Naive B cell (primary cell): ENCODE measurements around the gene DOK6. TPM values are rescaled to one million over a fixed set of nuclear protein-coding genes. Genes with fewer than 3 reads are reported as not detected.
A peak's percentile ranks its signal among the peaks of the same experiment; 100 is the strongest.

Experiments
- ATAC-seq, 2 donors: fragments of 150-1000 bp; cut with Tn5 transposase; 2 replicates each; pipeline ENCODE4 v1.10.0; 2021; ENCODE audit warnings: low read depth in 2 of 2, mild to moderate bottlenecking in 2 of 2, moderate library complexity in 2 of 2
- DNase-seq: peaks from one replicate; pipeline ENCODE4 v3.0.0; 2022
- H3K27ac Mint-ChIP-seq, 6 donors: one replicate each; pipeline ENCODE4 v1.8.0; 2020 to 2022; ENCODE audit warnings: mild to moderate bottlenecking in 6 of 6, mixed read lengths in 6 of 6, moderate library complexity in 5 of 6, inconsistent platforms in 2 of 6
- H3K27me3 Mint-ChIP-seq, 3 donors: one replicate each; pipeline ENCODE4 v1.8.0; 2021 to 2022; ENCODE audit warnings: mixed read lengths in 3 of 3, mild to moderate bottlenecking in 1 of 3
- H3K36me3 Mint-ChIP-seq, 2 donors: one replicate each; pipeline ENCODE4 v1.8.0; 2020 to 2022; ENCODE audit warnings: mixed read lengths in 2 of 2, inconsistent platforms in 1 of 2, mild to moderate bottlenecking in 1 of 2
- H3K4me1 Mint-ChIP-seq, 3 donors: one replicate each; pipeline ENCODE4 v1.8.0; 2020 to 2022; ENCODE audit warnings: mixed read lengths in 3 of 3, inconsistent platforms in 1 of 3, mild to moderate bottlenecking in 1 of 3, moderate library complexity in 1 of 3
- H3K4me3 Mint-ChIP-seq, 8 donors: one replicate each; pipeline ENCODE4 v1.8.0; 2020 to 2022; ENCODE audit warnings: mild to moderate bottlenecking in 8 of 8, mixed read lengths in 8 of 8, moderate library complexity in 8 of 8, inconsistent platforms in 2 of 8
- H3K9me3 Mint-ChIP-seq, 7 donors: one replicate each; pipeline ENCODE4 v1.8.0; 2020 to 2022; ENCODE audit warnings: mixed read lengths in 7 of 7, mild to moderate bottlenecking in 5 of 7, inconsistent platforms in 2 of 7, moderate library complexity in 1 of 7
- polyA plus RNA-seq, 6 donors: library from polyadenylated mRNA; unstranded; fragments of 300-500 nt; fragmentation: Illumina TruSeq; gene quantifications; one replicate each; pipeline ENCODE4 v1.2.3, GENCODE V29; 2021; ENCODE audit warnings: low read depth in 6 of 6

The DOK6 gene
- polyA plus RNA-seq, 6 donors from 2014 or later = not detected

- Mint-ChIP-seq H3K4me3 (no peak overlapping the region), H3K27ac (peak overlapping the region in 1 of 6 donors; percentile 89), H3K27me3 (no peaks in the 10 kb centered on the region), H3K36me3 (peaks cover 0 to 5% of the 10 kb centered on the region in 2 donors), H3K4me1 (peaks cover 7 to 11% (median 9%) of the 10 kb centered on the region in 3 donors), H3K9me3 (peaks cover 0 to 5% (median 0%) of the 10 kb centered on the region in 7 donors)
- no peak for ATAC-seq
- no peak for DNase-seq
Observed at GRCh38 chr18:69880083-69880482, 479.4 kb downstream of the DOK6 start.

- Mint-ChIP-seq H3K9me3 (peaks cover 0 to 5% (median 0%) of the 10 kb centered on the region in 7 donors), H3K4me3 (peak overlapping the region in 1 of 8 donors; percentile 2), H3K27me3 (no peaks in the 10 kb centered on the region), H3K27ac (peak overlapping the region in 3 of 6 donors; percentile 1 to 20 (median 12)), H3K4me1 (peaks cover 7 to 11% (median 9%) of the 10 kb centered on the region in 3 donors), H3K36me3 (peaks cover 0 to 5% of the 10 kb centered on the region in 2 donors)
- ATAC-seq (peak in 1 of 2 donors; percentile 21), DNase-seq (no peak)
Observed at GRCh38 chr18:69882965-69883668, 482.4 kb downstream of the DOK6 start.

- H3K4me1 Mint-ChIP-seq = peaks cover 7 to 11% (median 9%) of the 10 kb centered on the region in 3 donors
- peaks cover 0 to 3% (median 0%) of the 10 kb centered on the region in 7 donors for H3K9me3 Mint-ChIP-seq
- peaks cover 0 to 3% of the 10 kb centered on the region in 2 donors for H3K36me3 Mint-ChIP-seq
- H3K27ac Mint-ChIP-seq = peak overlapping the region in 1 of 6 donors; percentile 8
- DNase-seq (no peak), ATAC-seq (no peak)
- H3K4me3 Mint-ChIP-seq = no peak overlapping the region
- no peaks in the 10 kb centered on the region for H3K27me3 Mint-ChIP-seq
Observed at GRCh38 chr18:69883781-69884180, 483.1 kb downstream of the DOK6 start.

- ATAC-seq (no peak), DNase-seq (no peak)
- Mint-ChIP-seq H3K36me3 (peaks cover 0 to 3% of the 10 kb centered on the region in 2 donors), H3K27ac (no peak overlapping the region), H3K27me3 (no peaks in the 10 kb centered on the region), H3K4me1 (peaks cover 7 to 11% (median 9%) of the 10 kb centered on the region in 3 donors), H3K4me3 (no peak overlapping the region), H3K9me3 (no peaks in the 10 kb centered on the region)
Observed at GRCh38 chr18:69885355-69885754, 484.7 kb downstream of the DOK6 start.

GRCh38 chr18:69885841-69886531, 485.3 kb downstream of the DOK6 start:
- ATAC-seq (no peak), DNase-seq (no peak)
- Mint-ChIP-seq H3K9me3 (no peaks in the 10 kb centered on the region), H3K36me3 (peaks cover 0 to 8% of the 10 kb centered on the region in 2 donors), H3K27me3 (no peaks in the 10 kb centered on the region), H3K4me3 (no peak overlapping the region), H3K4me1 (peaks cover 7 to 11% (median 9%) of the 10 kb centered on the region in 3 donors), H3K27ac (peak overlapping the region in 1 of 6 donors; percentile 49)

- Mint-ChIP-seq H3K27ac (no peak overlapping the region), H3K27me3 (no peaks in the 10 kb centered on the region), H3K36me3 (peaks cover 0 to 8% of the 10 kb centered on the region in 2 donors), H3K4me1 (peaks cover 7 to 11% (median 9%) of the 10 kb centered on the region in 3 donors), H3K9me3 (no peaks in the 10 kb centered on the region), H3K4me3 (no peak overlapping the region)
- DNase-seq (no peak), ATAC-seq (no peak)
Observed at GRCh38 chr18:69887256-69887655, 486.6 kb downstream of the DOK6 start.

GRCh38 chr18:69889009-69889408, 488.3 kb downstream of the DOK6 start:
- peaks cover 0 to 8% of the 10 kb centered on the region in 2 donors for H3K36me3 Mint-ChIP-seq
- H3K9me3 Mint-ChIP-seq = peaks cover 0 to 4% (median 0%) of the 10 kb centered on the region in 7 donors
- no peak overlapping the region for H3K4me3 Mint-ChIP-seq
- H3K27me3 Mint-ChIP-seq = no peaks in the 10 kb centered on the region
- ATAC-seq (no peak), DNase-seq (no peak)
- peaks cover 0 to 3% (median 0%) of the 10 kb centered on the region in 3 donors for H3K4me1 Mint-ChIP-seq
- H3K27ac Mint-ChIP-seq = no peak overlapping the region

- H3K4me1 Mint-ChIP-seq = peaks cover 0 to 4% (median 0%) of the 10 kb centered on the region in 3 donors
- H3K27ac Mint-ChIP-seq = no peak overlapping the region
- peaks cover 0 to 8% of the 10 kb centered on the region in 2 donors for H3K36me3 Mint-ChIP-seq
- ATAC-seq (no peak), DNase-seq (no peak)
- H3K27me3 Mint-ChIP-seq = no peaks in the 10 kb centered on the region
- H3K9me3 Mint-ChIP-seq = peaks cover 0 to 6% (median 0%) of the 10 kb centered on the region in 7 donors
- no peak overlapping the region for H3K4me3 Mint-ChIP-seq
Observed at GRCh38 chr18:69890558-69890957, 489.9 kb downstream of the DOK6 start.

- Mint-ChIP-seq H3K4me1 (peaks cover 0 to 8% (median 4%) of the 10 kb centered on the region in 3 donors), H3K27ac (no peak overlapping the region), H3K27me3 (no peaks in the 10 kb centered on the region), H3K36me3 (peaks cover 0 to 8% of the 10 kb centered on the region in 2 donors), H3K9me3 (peaks cover 0 to 6% (median 0%) of the 10 kb centered on the region in 7 donors), H3K4me3 (no peak overlapping the region)
- DNase-seq (no peak), ATAC-seq (no peak)
Observed at GRCh38 chr18:69894467-69894866, 493.8 kb downstream of the DOK6 start.

GRCh38 chr18:69895066-69896047, 494.7 kb downstream of the DOK6 start:
- Mint-ChIP-seq H3K9me3 (peaks cover 0 to 7% (median 0%) of the 10 kb centered on the region in 7 donors), H3K36me3 (peaks cover 0 to 4% of the 10 kb centered on the region in 2 donors), H3K4me1 (peaks cover 0 to 8% (median 4%) of the 10 kb centered on the region in 3 donors), H3K27me3 (no peaks in the 10 kb centered on the region), H3K4me3 (peak overlapping the region in 1 of 8 donors; percentile 13), H3K27ac (no peak overlapping the region)
- ATAC-seq (no peak), DNase-seq (no peak)

GRCh38 chr18:69897397-69898108, 496.9 kb downstream of the DOK6 start:
- peak overlapping the region in 3 of 8 donors; percentile 1 to 27 (median 13) for H3K4me3 Mint-ChIP-seq
- H3K9me3 Mint-ChIP-seq = peaks cover 0 to 7% (median 0%) of the 10 kb centered on the region in 7 donors
- no peak for ATAC-seq
- DNase-seq = no peak
- no peaks in the 10 kb centered on the region for H3K36me3 Mint-ChIP-seq
- H3K4me1 Mint-ChIP-seq = peaks cover 0 to 8% (median 4%) of the 10 kb centered on the region in 3 donors
- H3K27ac Mint-ChIP-seq = peak overlapping the region in 3 of 6 donors; percentile 1 to 66 (median 6)
- H3K27me3 Mint-ChIP-seq = no peaks in the 10 kb centered on the region

- no peak overlapping the region for H3K27ac Mint-ChIP-seq
Observed at GRCh38 chr18:69898241-69898861, 497.7 kb downstream of the DOK6 start.

More at GRCh38 chr18:69898241-69898861, 497.7 kb downstream of the DOK6 start:
- Mint-ChIP-seq H3K4me3 (no peak overlapping the region), H3K36me3 (no peaks in the 10 kb centered on the region), H3K27me3 (no peaks in the 10 kb centered on the region), H3K9me3 (peaks cover 0 to 7% (median 0%) of the 10 kb centered on the region in 7 donors), H3K4me1 (peaks cover 0 to 8% (median 4%) of the 10 kb centered on the region in 3 donors)
- ATAC-seq (no peak), DNase-seq (no peak)
